ENCODE measurements around the gene INTU. TPM values are rescaled to one million over a fixed set of nuclear protein-coding genes. Genes with fewer than 3 reads are reported as not detected.

The INTU gene
- total RNA-seq, 1 donor from 2014 or later = 21.9 TPM

DNA sequence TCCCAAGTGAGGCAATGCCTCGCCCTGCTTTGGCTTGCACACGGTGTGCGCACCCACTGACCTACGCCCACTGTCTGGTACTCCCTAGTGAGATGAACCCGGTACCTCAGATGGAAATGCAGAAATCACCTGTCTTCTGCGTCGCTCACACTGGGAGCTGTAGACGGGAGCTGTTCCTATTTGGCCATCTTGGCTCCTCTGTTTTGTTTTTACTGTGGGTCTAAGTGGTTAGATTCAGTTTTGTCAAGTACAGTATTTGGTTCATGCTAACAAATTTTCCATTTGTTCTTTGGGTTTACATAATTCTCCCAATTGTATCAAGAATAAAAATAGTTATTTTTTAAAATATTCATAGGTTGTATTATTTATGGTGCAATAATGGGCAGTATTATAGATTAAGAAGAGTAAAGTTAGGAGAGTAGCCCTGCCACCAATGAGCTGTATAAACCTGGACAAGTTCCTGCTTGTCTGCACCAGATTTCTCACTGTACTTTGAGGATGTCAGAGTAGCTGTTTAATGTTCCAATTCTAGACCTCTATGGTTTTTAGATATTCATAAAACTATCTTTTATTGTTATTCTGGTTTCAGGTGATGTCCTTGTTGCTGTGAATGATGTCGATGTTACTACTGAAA, 23.4 kb downstream of the INTU start:
- H3K4me3 ChIP-seq (ENCODE audit: insufficient read depth, low read depth, low read length) = no peak overlapping the region
- H3K27ac ChIP-seq (ENCODE audit: low read depth, low read length) = no peak overlapping the region
- TF ChIP-seq, protein P1, sequence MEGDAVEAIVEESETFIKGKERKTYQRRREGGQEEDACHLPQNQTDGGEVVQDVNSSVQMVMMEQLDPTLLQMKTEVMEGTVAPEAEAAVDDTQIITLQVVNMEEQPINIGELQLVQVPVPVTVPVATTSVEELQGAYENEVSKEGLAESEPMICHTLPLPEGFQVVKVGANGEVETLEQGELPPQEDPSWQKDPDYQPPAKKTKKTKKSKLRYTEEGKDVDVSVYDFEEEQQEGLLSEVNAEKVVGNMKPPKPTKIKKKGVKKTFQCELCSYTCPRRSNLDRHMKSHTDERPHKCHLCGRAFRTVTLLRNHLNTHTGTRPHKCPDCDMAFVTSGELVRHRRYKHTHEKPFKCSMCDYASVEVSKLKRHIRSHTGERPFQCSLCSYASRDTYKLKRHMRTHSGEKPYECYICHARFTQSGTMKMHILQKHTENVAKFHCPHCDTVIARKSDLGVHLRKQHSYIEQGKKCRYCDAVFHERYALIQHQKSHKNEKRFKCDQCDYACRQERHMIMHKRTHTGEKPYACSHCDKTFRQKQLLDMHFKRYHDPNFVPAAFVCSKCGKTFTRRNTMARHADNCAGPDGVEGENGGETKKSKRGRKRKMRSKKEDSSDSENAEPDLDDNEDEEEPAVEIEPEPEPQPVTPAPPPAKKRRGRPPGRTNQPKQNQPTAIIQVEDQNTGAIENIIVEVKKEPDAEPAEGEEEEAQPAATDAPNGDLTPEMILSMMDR (IDR thresholded peaks at IDR 0.05; ENCODE audit: insufficient read depth, low read depth, low read length) = no peak
- Mint-ChIP-seq H3K27me3 (ENCODE audit: low read depth, unreplicated experiment) (no peaks in the 10 kb centered on the region), H3K27ac (ENCODE audit: unreplicated experiment) (no peak overlapping the region), H3K36me3 (ENCODE audit: low read depth, unreplicated experiment) (peaks cover 12% of the 10 kb centered on the region), H3K9me3 (ENCODE audit: unreplicated experiment) (no peaks in the 10 kb centered on the region), H3K4me3 (ENCODE audit: unreplicated experiment) (peak overlapping the region; percentile 76), H3K4me1 (ENCODE audit: low read depth, unreplicated experiment) (peaks cover 8% of the 10 kb centered on the region)
- no peaks in the 10 kb centered on the region for H3K36me3 ChIP-seq (ENCODE audit: insufficient read depth, low read length)
- no peak for FAIRE-seq
- no peaks in the 10 kb centered on the region for H3K27me3 ChIP-seq (ENCODE audit: insufficient read depth, low read length)
- no peaks in the 10 kb centered on the region for H3K4me1 ChIP-seq (ENCODE audit: insufficient read depth, low read length)
- H3K9me3 ChIP-seq (ENCODE audit: insufficient read depth, low read depth, low read length) = no peaks in the 10 kb centered on the region
- DNase-seq (ENCODE audit: low read depth) = no peak
- H3K4me2 ChIP-seq (ENCODE audit: low read length) = no peak overlapping the region
- H3K9ac ChIP-seq (ENCODE audit: low read length) = no peak overlapping the region
- no peaks in the 10 kb centered on the region for H3K79me2 ChIP-seq (ENCODE audit: insufficient read depth, low read length)
- no peak overlapping the region for H2AFZ ChIP-seq (ENCODE audit: low read depth, low read length)
- H4K20me1 ChIP-seq (ENCODE audit: insufficient read depth, low read length) = no peaks in the 10 kb centered on the region

DNA sequence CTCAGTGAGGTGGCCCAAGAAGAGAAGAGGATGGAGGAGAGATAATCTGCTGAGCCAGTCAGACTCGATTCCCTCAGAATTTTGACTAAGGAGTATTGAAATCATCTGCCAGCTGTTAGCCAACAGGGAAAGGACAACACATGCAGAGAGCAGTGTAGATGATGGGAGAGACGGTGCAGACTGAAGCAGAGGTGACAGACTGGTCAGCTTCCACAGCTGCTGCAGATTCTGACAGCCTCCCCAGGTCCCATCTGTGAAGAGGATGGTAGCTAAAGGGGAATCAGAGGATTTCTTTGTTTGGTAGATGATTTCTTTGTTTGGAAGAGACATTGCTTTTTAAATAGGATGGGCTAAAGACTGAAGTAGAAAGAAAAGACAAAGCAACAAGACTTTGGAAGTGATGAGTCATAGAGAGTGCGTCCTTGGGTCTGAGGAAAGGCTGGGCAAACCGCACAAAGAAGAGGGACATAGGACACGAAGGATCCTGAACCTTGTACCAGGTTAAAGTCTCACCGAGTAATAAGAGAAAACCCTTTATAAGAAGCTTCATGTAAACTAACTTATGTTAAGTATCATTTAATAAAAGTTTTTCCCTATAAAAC, 27.6 kb downstream of the INTU start:
- Mint-ChIP-seq H3K4me3 (ENCODE audit: unreplicated experiment) (no peak overlapping the region), H3K27ac (ENCODE audit: unreplicated experiment) (peak overlapping the region; percentile 71), H3K4me1 (ENCODE audit: low read depth, unreplicated experiment) (peaks cover 11% of the 10 kb centered on the region), H3K27me3 (ENCODE audit: low read depth, unreplicated experiment) (no peaks in the 10 kb centered on the region), H3K9me3 (ENCODE audit: unreplicated experiment) (no peaks in the 10 kb centered on the region), H3K36me3 (ENCODE audit: low read depth, unreplicated experiment) (peaks cover 18% of the 10 kb centered on the region)
- Histone ChIP-seq H4K20me1 (ENCODE audit: insufficient read depth, low read length) (no peaks in the 10 kb centered on the region), H3K9ac (ENCODE audit: low read length) (no peak overlapping the region), H3K36me3 (ENCODE audit: insufficient read depth, low read length) (no peaks in the 10 kb centered on the region), H3K27me3 (ENCODE audit: insufficient read depth, low read length) (no peaks in the 10 kb centered on the region), H3K79me2 (ENCODE audit: insufficient read depth, low read length) (no peaks in the 10 kb centered on the region), H3K4me3 (ENCODE audit: insufficient read depth, low read depth, low read length) (no peak overlapping the region), H3K9me3 (ENCODE audit: insufficient read depth, low read depth, low read length) (no peaks in the 10 kb centered on the region), H3K27ac (ENCODE audit: low read depth, low read length) (no peak overlapping the region), H3K4me2 (ENCODE audit: low read length) (no peak overlapping the region), H3K4me1 (ENCODE audit: insufficient read depth, low read length) (no peaks in the 10 kb centered on the region), H2AFZ (ENCODE audit: low read depth, low read length) (no peak overlapping the region)
- DNase-seq (ENCODE audit: low read depth) (no peak), FAIRE-seq (no peak)
- TF ChIP-seq, protein P1 (IDR thresholded peaks at IDR 0.05; ENCODE audit: insufficient read depth, low read depth, low read length) = no peak
- TF ChIP-seq EZH2 (IDR thresholded peaks at IDR 0.05; ENCODE audit: insufficient read depth, low read length) = no peak

DNA sequence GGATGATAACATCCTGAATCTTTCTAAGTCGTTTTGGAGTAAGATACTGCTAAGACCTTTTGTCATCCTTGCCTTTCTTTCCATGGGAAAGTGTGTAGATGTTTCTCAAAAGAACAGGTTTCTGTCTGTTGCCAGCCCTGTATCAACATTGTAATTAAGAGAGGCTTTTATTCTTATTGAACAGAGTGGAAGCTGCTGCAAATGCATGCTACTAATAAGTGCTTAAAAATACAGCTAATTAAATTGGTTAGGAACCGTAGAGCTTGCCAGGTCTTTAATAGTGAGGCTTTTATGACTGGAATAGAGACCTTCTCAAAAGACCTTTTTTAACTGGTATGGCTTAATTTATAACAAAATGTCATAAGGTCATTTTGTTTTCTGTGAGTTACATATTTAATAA, 34.4 kb downstream of the INTU start:
- no peak overlapping the region for H3K4me3 ChIP-seq (ENCODE audit: insufficient read depth, low read depth, low read length)
- no peak overlapping the region for H3K4me2 ChIP-seq (ENCODE audit: low read length)
- TF ChIP-seq EZH2 (IDR thresholded peaks at IDR 0.05; ENCODE audit: insufficient read depth, low read length) = no peak
- TF ChIP-seq, protein P1 (IDR thresholded peaks at IDR 0.05; ENCODE audit: insufficient read depth, low read depth, low read length) = no peak
- H3K79me2 ChIP-seq (ENCODE audit: insufficient read depth, low read length) = no peaks in the 10 kb centered on the region
- Mint-ChIP-seq H3K36me3 (ENCODE audit: low read depth, unreplicated experiment) (peaks cover 12% of the 10 kb centered on the region), H3K27me3 (ENCODE audit: low read depth, unreplicated experiment) (no peaks in the 10 kb centered on the region), H3K4me1 (ENCODE audit: low read depth, unreplicated experiment) (peaks cover 11% of the 10 kb centered on the region), H3K27ac (ENCODE audit: unreplicated experiment) (no peak overlapping the region), H3K4me3 (ENCODE audit: unreplicated experiment) (no peak overlapping the region), H3K9me3 (ENCODE audit: unreplicated experiment) (no peaks in the 10 kb centered on the region)
- H3K36me3 ChIP-seq (ENCODE audit: insufficient read depth, low read length) = no peaks in the 10 kb centered on the region
- no peak for DNase-seq (ENCODE audit: low read depth)
- no peak overlapping the region for H2AFZ ChIP-seq (ENCODE audit: low read depth, low read length)
- no peaks in the 10 kb centered on the region for H3K27me3 ChIP-seq (ENCODE audit: insufficient read depth, low read length)
- H3K27ac ChIP-seq (ENCODE audit: low read depth, low read length) = no peak overlapping the region
- H3K9me3 ChIP-seq (ENCODE audit: insufficient read depth, low read depth, low read length) = no peaks in the 10 kb centered on the region
- no peaks in the 10 kb centered on the region for H3K4me1 ChIP-seq (ENCODE audit: insufficient read depth, low read length)
- no peaks in the 10 kb centered on the region for H4K20me1 ChIP-seq (ENCODE audit: insufficient read depth, low read length)
- no peak for FAIRE-seq
- H3K9ac ChIP-seq (ENCODE audit: low read length) = no peak overlapping the region

Measured in astrocyte (in vitro differentiated cells and primary cell).